Upper lobe of left lung (tissue), 4 donors: Measurements from ENCODE around the gene BNIP2.

Experiments
- POLR2A ChIP-seq, 4 donors: fragments of 450-650 bp; IDR thresholded peaks; one replicate each; pipeline ENCODE4 v1.5.1; 2016 to 2017; ENCODE audit warnings: antibody characterized with exemption in 4 of 4, mild to moderate bottlenecking in 2 of 4
- TF ChIP-seq, protein P1 (sequence below), 6 experiments: fragments of 450-650 bp in 4 of 6; fragments of 200-600 bp in 2 of 6; sonication (generic) in 2 of 6; IDR thresholded peaks; one replicate each; pipeline ENCODE4 v1.5.1; 2016 to 2019; ENCODE audit warnings: antibody characterized with exemption in 6 of 6

DNA sequence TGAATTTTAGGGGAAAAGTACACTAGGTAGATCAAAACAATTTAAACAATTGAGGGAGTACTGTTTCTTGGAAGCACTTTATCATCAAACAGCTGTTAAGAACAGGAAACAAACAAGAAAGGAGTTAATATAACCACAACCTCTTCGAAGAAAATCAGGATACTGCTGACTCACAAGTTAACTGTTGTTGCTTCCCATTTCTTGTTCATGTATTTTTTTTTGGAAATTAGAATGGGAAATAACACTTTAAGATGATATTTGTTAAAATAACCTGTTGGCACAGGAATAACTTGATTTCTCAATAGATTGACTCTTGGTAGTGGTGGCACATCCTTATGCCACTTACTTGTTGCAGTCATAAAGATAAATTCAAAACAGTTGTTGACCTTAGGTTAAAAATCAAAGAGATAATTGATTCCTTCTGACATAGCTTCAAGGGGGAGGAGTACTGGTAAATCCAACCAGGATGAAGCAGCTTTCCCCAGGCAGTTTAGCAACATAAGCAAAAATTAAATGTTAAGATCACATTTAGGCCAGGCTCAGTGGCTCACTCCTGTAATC lies 3.3 kb downstream of the BNIP2 start:
- TF ChIP-seq, protein P1, sequence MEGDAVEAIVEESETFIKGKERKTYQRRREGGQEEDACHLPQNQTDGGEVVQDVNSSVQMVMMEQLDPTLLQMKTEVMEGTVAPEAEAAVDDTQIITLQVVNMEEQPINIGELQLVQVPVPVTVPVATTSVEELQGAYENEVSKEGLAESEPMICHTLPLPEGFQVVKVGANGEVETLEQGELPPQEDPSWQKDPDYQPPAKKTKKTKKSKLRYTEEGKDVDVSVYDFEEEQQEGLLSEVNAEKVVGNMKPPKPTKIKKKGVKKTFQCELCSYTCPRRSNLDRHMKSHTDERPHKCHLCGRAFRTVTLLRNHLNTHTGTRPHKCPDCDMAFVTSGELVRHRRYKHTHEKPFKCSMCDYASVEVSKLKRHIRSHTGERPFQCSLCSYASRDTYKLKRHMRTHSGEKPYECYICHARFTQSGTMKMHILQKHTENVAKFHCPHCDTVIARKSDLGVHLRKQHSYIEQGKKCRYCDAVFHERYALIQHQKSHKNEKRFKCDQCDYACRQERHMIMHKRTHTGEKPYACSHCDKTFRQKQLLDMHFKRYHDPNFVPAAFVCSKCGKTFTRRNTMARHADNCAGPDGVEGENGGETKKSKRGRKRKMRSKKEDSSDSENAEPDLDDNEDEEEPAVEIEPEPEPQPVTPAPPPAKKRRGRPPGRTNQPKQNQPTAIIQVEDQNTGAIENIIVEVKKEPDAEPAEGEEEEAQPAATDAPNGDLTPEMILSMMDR (IDR thresholded peaks at IDR 0.05): no peak
- no peak for TF ChIP-seq POLR2A (IDR thresholded peaks at IDR 0.05)
